H1 (cell line): ENCODE data around the gene PROSER3. TPM values are rescaled to one million over a fixed set of nuclear protein-coding genes. Genes with fewer than 3 reads are reported as not detected.

Experiments used
- ASH2L ChIP-seq: fragments of 200-600, 300-600 bp; sonication (generic); IDR thresholded peaks from one replicate; pipeline ENCODE4 v1.7.1; 2017; ENCODE audit warnings: low read length
- CBX8 ChIP-seq: fragments of 300-800, 300-1000 bp; sonication (generic); IDR thresholded peaks from 2 replicates; pipeline ENCODE4 v1.7.1; 2016; ENCODE audit warnings: low read depth, low read length, borderline replicate concordance
- CREB1 ChIP-seq: IDR thresholded peaks from 2 replicates; pipeline ENCODE4 v1.6.1; 2012; ENCODE audit warnings: inconsistent platforms
- JUN ChIP-seq: IDR thresholded peaks from 2 replicates; pipeline ENCODE4 v1.6.1; 2011; ENCODE audit warnings: low read depth, mild to moderate bottlenecking, improper control_type of control experiment, low read length
- KDM1A ChIP-seq: fragments of 200-600, 300-600 bp; sonication (generic); IDR thresholded peaks from 2 replicates; pipeline ENCODE4 v1.7.1; 2016; ENCODE audit warnings: mild to moderate bottlenecking, low read length, borderline replicate concordance
- NRF1 ChIP-seq: IDR thresholded peaks from 2 replicates; pipeline ENCODE4 v1.6.1; 2011; ENCODE audit warnings: mild to moderate bottlenecking, low read depth, low read length, improper control_type of control experiment
- POLR2A ChIP-seq, 2 experiments: IDR thresholded peaks; 1 replicate in 1 of 2; 2 replicates in 1 of 2; pipeline ENCODE4 v1.6.1; 2011; ENCODE audit warnings: low read depth in 2 of 2, low read length in 2 of 2, mild to moderate bottlenecking in 2 of 2; ENCODE audit errors: control extremely low read depth in 1 of 2
- POLR2AphosphoS5 ChIP-seq: IDR thresholded peaks from 2 replicates; pipeline ENCODE4 v1.6.1; 2011; ENCODE audit warnings: low read depth, low read length
- SRF ChIP-seq: IDR thresholded peaks from 2 replicates; pipeline ENCODE4 v1.6.1; 2011; ENCODE audit warnings: mild to moderate bottlenecking, low read depth, low read length, moderate library complexity
- polyA plus RNA-seq, 7 experiments: library from polyadenylated mRNA; depleted of rRNA in 3 of 7; stranded (reverse) in 5 of 7; unstranded in 2 of 7; fragments of >200 nt in 5 of 7; fragments of 200-250 nt in 2 of 7; gene quantifications; 1 replicate in 5 of 7; 2 replicates in 1 of 7; 4 replicates in 1 of 7; pipeline versions ENCODE4 v1.2.1 to v1.2.3, GENCODE V29; 2011 to 2013; ENCODE audit warnings: missing spikeins in 2 of 7, mixed read lengths in 2 of 7
- total RNA-seq: library from RNA; stranded (reverse); fragmentation: NEBNext Ultra II Directional; extraction: Animal tissue kit (Norgen Biotek cat#: 25700); gene quantifications from 2 replicates; pipeline ENCODE4 v1.2.1, GENCODE V29; 2021
- TF ChIP-seq, protein P1 (sequence below): IDR thresholded peaks from 2 replicates; pipeline ENCODE4 v1.6.1; 2012; ENCODE audit warnings: low read length, inconsistent platforms

The PROSER3 gene
- total and polyA plus RNA-seq, 2 of the 8 experiments (the other 6 are each of a cell fraction or from before 2014, with no cell fraction given), result 17.8 to 28.9 TPM

- TF ChIP-seq, protein P1, sequence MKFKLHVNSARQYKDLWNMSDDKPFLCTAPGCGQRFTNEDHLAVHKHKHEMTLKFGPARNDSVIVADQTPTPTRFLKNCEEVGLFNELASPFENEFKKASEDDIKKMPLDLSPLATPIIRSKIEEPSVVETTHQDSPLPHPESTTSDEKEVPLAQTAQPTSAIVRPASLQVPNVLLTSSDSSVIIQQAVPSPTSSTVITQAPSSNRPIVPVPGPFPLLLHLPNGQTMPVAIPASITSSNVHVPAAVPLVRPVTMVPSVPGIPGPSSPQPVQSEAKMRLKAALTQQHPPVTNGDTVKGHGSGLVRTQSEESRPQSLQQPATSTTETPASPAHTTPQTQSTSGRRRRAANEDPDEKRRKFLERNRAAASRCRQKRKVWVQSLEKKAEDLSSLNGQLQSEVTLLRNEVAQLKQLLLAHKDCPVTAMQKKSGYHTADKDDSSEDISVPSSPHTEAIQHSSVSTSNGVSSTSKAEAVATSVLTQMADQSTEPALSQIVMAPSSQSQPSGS, result no peak
- TF ChIP-seq SRF (no peak), CREB1 (no peak), ASH2L (no peak), NRF1 (no peak), KDM1A (no peak), CBX8 (no peak), JUN (no peak), POLR2A (IDR thresholded peaks at IDR 0.05; ENCODE audit: control extremely low read depth in 1 of 2, low read depth in 2 of 2, low read length in 2 of 2) (no peak), POLR2AphosphoS5 (no peak)
These were observed 2.8 kb upstream of the PROSER3 start (continued) for GRCh38 chr19:35755131-35755549.
